Nephron progenitor cell (in vitro differentiated cells): Measurements from ENCODE around the gene PTGS2.

ENCODE experiments used
- DNase-seq: peaks from one replicate; pipeline ENCODE4 v3.0.0; 2021
- H3K27ac Mint-ChIP-seq: 2 replicates; pipeline ENCODE4 v1.8.0; 2021; ENCODE audit warnings: mild to moderate bottlenecking, moderate library complexity, mixed read lengths
- H3K27me3 Mint-ChIP-seq: 2 replicates; pipeline ENCODE4 v1.8.0; 2021; ENCODE audit warnings: mild to moderate bottlenecking, low read depth, mixed read lengths; ENCODE audit not compliant: poor library complexity
- H3K36me3 Mint-ChIP-seq: 2 replicates; pipeline ENCODE4 v1.8.0; 2021; ENCODE audit warnings: low read depth, mixed read lengths
- H3K4me1 Mint-ChIP-seq: 2 replicates; pipeline ENCODE4 v1.8.0; 2021; ENCODE audit warnings: mixed read lengths
- H3K4me3 Mint-ChIP-seq: 2 replicates; pipeline ENCODE4 v1.8.0; 2021; ENCODE audit warnings: mild to moderate bottlenecking, moderate library complexity, mixed read lengths
- H3K9me3 Mint-ChIP-seq: 2 replicates; pipeline ENCODE4 v1.8.0; 2021; ENCODE audit warnings: mild to moderate bottlenecking, moderate library complexity, mixed read lengths
- TF ChIP-seq, protein P1 (sequence below): fragments of 200-600 bp; sonication (generic); IDR thresholded peaks from 2 replicates; pipeline ENCODE4 v1.5.0; 2021; ENCODE audit warnings: antibody characterized with exemption

The PTGS2 gene

DNA sequence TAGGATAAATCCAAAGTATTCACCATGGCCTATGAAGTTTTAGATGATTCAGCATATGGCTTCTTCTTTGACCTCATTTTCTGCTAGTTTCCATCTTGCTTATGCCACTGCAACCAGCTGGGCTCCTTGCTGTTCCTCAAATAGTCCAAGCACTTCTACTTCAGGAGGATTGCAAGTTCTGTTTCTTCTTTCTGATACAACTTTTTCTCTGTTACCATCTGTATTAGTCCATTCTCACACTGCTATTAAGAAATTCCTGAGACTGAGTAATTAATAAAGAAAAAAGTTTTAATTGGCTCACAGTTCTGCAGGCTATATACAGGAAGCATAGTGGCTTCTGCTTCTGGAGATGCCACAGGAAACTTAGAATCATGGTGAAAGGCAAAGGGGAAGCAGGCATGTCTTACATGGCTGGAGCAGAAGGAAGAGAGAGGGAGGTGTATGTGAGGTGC is 20.3 kb downstream of the PTGS2 start:
- H3K27ac Mint-ChIP-seq = no peak overlapping the region
- H3K4me3 Mint-ChIP-seq = no peak overlapping the region
- no peaks in the 10 kb centered on the region for H3K4me1 Mint-ChIP-seq
- TF ChIP-seq, protein P1, sequence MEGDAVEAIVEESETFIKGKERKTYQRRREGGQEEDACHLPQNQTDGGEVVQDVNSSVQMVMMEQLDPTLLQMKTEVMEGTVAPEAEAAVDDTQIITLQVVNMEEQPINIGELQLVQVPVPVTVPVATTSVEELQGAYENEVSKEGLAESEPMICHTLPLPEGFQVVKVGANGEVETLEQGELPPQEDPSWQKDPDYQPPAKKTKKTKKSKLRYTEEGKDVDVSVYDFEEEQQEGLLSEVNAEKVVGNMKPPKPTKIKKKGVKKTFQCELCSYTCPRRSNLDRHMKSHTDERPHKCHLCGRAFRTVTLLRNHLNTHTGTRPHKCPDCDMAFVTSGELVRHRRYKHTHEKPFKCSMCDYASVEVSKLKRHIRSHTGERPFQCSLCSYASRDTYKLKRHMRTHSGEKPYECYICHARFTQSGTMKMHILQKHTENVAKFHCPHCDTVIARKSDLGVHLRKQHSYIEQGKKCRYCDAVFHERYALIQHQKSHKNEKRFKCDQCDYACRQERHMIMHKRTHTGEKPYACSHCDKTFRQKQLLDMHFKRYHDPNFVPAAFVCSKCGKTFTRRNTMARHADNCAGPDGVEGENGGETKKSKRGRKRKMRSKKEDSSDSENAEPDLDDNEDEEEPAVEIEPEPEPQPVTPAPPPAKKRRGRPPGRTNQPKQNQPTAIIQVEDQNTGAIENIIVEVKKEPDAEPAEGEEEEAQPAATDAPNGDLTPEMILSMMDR = no peak
- H3K36me3 Mint-ChIP-seq = no peaks in the 10 kb centered on the region
- no peak for DNase-seq
- H3K9me3 Mint-ChIP-seq = no peaks in the 10 kb centered on the region
- H3K27me3 Mint-ChIP-seq = peaks cover 2% of the 10 kb centered on the region

DNA sequence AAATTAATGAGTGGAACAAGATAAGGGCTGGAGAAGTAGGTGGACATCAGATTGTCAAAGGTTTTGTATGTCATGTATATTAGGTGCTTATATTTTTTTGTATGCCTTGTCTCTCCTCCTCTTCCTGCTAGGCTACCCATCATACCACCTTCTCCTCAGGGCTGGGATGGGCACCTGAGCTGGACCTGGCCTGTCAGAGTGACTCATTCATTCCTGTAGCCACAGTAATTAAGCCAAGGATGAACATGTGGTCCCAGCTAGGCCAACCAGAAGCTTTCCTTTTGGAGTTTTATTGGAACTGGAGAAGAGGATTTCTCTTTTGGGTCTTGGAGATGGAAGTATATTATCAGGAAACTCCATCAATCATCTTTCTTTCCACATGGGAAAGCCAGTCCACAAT is 21.2 kb downstream of the PTGS2 start:
- no peak for DNase-seq
- TF ChIP-seq, protein P1 = no peak
- Mint-ChIP-seq H3K4me3 (no peak overlapping the region), H3K36me3 (no peaks in the 10 kb centered on the region), H3K9me3 (no peaks in the 10 kb centered on the region), H3K27ac (no peak overlapping the region), H3K27me3 (peaks cover 6% of the 10 kb centered on the region), H3K4me1 (no peaks in the 10 kb centered on the region)

DNA sequence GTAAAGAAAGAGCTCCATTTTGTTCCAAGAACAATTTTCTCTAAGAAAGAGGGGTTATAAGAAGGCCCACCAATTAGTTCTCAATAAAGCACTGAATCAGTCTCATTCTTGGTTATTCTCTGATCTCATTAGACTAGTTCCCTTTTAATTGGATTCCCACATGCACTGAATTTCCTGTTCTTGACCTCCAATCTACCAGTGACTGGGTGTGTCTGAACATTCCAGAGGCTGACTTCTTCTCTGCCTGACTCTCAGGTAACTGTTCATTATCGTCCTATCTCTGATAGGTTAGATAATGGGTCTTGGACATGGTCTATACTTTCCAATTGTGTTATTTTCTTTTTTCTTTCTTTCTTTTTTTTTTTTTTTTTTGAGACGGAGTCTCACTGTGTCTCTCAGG is 22.7 kb downstream of the PTGS2 start:
- Mint-ChIP-seq H3K27me3 (peaks cover 6% of the 10 kb centered on the region), H3K27ac (no peak overlapping the region), H3K4me1 (no peaks in the 10 kb centered on the region), H3K4me3 (no peak overlapping the region), H3K36me3 (no peaks in the 10 kb centered on the region), H3K9me3 (no peaks in the 10 kb centered on the region)
- DNase-seq = no peak
- TF ChIP-seq, protein P1 = no peak

DNA sequence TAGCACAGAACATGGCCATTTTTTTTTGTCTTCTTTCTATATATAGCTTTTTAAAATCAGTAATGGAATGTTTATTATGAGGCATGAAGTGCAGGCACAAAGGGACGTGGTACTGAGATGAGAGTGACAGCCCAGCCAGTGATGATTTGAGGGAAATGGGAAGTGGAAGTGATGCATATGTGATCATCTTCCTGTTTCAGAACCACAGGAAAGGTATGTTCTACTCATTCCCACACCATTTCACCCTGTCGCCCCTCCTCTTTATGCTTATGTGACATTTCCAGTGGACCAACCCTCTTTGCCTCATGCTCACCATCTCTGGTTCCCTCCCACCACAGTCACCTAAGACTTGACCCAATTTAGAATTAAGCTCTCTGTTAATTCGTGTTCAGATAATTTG is 24.3 kb downstream of the PTGS2 start:
- Mint-ChIP-seq H3K4me1 (no peaks in the 10 kb centered on the region), H3K27ac (no peak overlapping the region)

DNA sequence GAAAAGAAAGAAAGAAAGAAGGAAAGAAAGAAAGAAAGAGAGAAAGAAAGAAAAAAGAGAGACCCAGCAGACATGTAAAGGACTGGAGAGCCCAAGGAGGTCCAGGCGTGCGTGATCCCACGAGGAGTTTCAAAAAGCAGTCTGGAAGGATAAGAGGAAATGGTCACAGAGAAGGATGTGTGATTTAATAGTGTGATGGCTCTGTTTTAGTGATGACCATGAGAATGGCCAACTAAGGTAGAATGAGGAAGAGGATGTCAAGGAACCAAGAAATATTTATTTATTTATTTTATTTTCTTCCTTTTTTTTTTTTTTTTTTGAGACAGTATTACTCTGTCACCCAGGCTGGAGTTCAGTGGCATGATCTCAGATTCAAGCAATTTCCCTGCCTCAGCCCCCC is 25.5 kb downstream of the PTGS2 start:
- H3K27ac Mint-ChIP-seq = no peak overlapping the region
- no peaks in the 10 kb centered on the region for H3K9me3 Mint-ChIP-seq
- H3K27me3 Mint-ChIP-seq = peaks cover 6% of the 10 kb centered on the region
- no peaks in the 10 kb centered on the region for H3K4me1 Mint-ChIP-seq
- H3K4me3 Mint-ChIP-seq = no peak overlapping the region
- no peaks in the 10 kb centered on the region for H3K36me3 Mint-ChIP-seq
- TF ChIP-seq, protein P1 = no peak
- no peak for DNase-seq

More for the DNA sequence above, 24.3 kb downstream of the PTGS2 start:
- DNase-seq = no peak
- no peaks in the 10 kb centered on the region for H3K9me3 Mint-ChIP-seq
- H3K36me3 Mint-ChIP-seq = no peaks in the 10 kb centered on the region
- TF ChIP-seq, protein P1 = no peak
- peaks cover 6% of the 10 kb centered on the region for H3K27me3 Mint-ChIP-seq
- H3K4me3 Mint-ChIP-seq = no peak overlapping the region

DNA sequence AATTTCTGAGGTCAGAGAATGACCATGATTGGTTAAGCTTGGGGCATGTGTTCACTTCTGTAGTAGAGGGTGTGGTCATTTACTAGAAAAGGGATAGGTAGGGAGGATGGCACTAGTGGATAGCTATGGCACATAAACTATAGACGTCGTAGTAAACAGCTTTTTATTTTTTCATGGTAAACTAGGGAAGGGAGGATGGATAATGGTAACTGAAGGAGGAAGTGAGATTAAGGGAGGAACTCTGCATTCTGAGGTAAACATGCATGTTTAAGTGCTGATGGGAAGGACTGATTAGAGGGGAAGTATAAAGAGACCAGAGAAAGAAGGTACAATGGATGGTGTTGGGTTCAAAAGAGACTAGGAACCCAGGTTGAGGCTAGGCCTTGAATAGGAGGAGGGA is 26.9 kb downstream of the PTGS2 start:
- DNase-seq = no peak
- TF ChIP-seq, protein P1 = no peak
- Mint-ChIP-seq H3K4me1 (no peaks in the 10 kb centered on the region), H3K27me3 (peaks cover 6% of the 10 kb centered on the region), H3K27ac (no peak overlapping the region), H3K4me3 (no peak overlapping the region), H3K9me3 (no peaks in the 10 kb centered on the region), H3K36me3 (no peaks in the 10 kb centered on the region)
